Measurements from ENCODE around the gene ZRANB3.
"Not testable (repeated sequence)": the region's sequence is repeated elsewhere in the genome, so short reads cannot be mapped to it uniquely, and the experiment has no call there.

The ZRANB3 gene

DNA sequence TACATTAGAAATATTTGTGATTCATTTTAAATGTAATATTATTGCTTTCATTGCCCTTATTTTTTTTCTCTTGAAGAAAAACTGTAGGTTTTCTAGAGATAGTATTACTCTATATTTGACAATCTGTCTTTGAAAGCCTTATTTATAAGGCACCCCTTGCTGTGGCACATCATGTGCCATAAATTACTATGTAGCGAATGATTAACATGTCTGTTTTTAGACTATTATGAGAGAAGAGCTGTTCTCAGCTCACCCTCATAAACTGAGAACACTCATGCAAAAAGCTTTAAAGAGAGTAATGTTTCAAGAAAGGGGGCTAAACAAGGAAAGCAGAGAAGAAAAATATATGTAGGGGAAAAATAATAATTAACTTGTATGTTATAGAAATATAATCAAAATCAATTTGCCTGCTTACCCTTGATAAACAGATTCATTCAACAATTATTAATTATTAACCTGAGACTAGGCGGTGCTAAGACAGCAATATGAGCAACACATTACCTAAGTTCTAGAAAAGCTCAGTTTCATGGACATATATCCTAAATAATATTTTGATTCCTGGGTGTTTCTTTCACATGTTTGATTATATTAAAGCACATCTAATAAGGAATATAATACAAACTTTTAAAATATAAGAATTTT lies 409.9 kb downstream of the ZRANB3 start:
- no peak for DNase-seq

GRCh38 chr2:135119582-135119981 lies 411.4 kb downstream of the ZRANB3 start:
- no peak for DNase-seq

- DNase-seq: no peak
Observed at GRCh38 chr2:135113322-135113721, 417.7 kb downstream of the ZRANB3 start.

GRCh38 chr2:135105513-135106316 lies 425.3 kb downstream of the ZRANB3 start:
- DNase-seq: not testable (repeated sequence)

- DNase-seq: no peak
Observed at GRCh38 chr2:135103843-135104242, 427.2 kb downstream of the ZRANB3 start.

DNA sequence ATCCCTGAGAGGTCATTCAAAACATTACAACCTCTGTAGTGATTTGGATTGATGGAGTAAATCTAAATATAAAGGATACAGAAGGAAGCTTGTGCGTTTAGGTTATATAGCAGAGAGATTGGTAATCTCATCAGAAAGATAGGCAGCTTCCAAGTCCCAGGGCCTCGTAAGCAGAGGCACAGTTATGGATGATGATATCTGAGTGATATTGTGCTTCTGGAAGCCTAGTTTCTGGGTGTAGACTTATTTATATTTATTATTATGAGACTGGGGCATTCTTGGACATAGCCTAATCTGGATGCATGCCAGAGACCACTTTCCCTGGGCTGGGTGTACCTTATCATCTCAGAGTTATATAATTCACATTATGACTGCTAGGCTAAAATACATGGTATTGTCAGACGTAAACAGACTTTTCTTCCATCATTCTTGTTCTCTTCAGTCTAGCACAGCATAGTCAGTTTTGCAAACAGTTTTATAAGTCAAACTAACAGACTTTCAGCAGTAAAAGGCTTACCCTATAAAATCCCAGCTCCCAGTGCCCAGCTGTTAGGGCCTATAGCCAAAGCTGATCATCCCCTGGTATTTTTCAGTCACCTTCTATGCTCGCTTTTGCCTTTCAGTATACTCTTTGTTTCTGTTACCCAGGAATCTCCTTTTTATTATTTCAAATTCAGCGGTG lies 431.1 kb downstream of the ZRANB3 start:
- DNase-seq: no peak

DNA sequence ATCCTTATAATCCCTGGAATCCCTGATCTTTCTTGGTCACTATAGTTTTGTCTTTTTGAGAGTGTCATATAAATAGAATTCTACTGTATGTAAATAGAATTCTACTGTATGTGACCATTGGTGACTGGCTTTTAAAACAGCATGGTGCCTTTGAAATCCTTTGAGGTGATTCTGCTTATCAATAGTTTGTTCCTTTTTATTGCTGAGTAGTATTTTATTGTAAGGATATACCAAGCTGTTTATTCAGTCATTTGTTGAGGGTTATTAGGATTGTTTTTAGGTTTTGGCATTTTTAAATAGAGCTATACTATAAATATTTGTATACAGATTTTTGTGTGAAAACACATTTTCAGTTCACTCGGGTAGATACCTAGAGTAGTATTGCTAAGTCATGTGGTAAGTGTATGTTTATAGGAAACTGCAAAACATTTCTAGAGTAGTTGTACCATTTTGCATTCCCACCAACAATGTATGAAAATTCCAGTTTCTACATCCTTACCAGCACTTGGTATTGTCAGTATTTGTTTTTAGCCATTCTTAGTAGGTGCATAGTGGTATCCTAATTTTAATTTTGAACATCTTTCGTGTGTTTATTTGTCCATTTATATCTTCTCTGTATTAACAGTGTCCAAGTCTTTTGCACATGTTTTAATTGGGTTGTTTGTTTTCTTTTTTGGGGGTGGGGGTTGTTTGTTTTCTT lies 433.3 kb downstream of the ZRANB3 start:
- no peak for DNase-seq

GRCh38 chr2:135096665-135097446 lies 434.2 kb downstream of the ZRANB3 start:
- DNase-seq: no peak

GRCh38 chr2:135095591-135095990 lies 435.4 kb downstream of the ZRANB3 start:
- DNase-seq: no peak

DNA sequence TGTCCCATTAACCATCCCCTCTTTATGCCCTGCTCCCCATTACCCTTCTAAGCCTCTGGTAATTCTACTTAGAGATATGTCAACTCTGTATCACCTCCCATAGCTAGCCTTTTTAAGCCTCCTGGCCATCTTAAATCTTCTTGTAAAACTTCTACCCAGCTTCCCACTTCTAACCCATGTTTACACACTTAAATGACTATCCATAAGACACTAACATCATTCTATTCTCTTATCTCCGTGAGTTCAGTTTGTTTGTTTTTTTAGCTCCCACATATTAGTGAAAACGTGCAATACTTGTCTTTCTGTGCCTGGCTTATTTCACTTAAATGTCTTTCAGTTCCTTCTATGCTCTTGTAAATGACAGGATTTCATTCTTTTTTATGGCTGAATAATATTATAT lies 436.5 kb downstream of the ZRANB3 start:
- DNase-seq: no peak

GRCh38 chr2:135093670-135094330 lies 437.2 kb downstream of the ZRANB3 start:
- DNase-seq: no peak

GRCh38 chr2:135093193-135093592 lies 437.8 kb downstream of the ZRANB3 start:
- DNase-seq: no peak

DNA sequence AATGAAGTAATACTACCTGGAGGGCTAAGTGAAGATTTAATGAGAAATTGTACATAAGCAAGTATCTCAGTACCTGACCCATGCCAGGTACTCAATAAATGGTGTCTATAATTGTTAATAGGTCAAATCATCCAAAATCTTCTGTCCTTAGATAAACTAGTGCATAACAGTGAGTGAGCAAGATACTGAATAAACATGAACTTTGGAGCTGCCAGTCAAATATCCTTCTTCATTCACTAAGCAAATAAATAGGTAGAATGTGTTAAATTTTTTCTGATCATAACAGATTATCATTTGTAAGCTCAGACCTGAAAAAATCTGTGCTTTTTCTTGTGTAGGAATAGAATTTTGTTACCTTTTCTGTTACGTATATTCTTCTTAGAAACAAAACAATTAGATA lies 439.3 kb downstream of the ZRANB3 start:
- DNase-seq: no peak

DNA sequence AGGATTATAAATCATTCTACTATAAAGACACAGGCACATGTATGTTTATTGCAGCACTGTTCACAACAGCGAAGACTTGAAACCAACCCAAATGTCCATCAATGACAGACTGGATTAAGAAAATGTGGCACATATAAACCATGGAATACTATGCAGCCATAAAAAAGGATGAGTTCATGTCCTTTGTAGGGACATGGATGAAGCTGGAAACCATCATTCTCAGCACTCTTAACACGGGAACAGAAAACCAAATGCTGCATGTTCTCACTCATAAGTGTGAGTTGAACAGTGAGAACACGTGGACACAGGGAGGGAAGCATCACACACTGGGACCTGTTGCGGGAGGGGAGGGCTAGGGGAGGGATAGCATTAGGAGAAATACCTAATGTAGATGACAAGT lies 441.4 kb downstream of the ZRANB3 start:
- DNase-seq: not testable (repeated sequence)

Data from activated CD4-positive, CD25-positive, alpha-beta regulatory T cell (primary cell).